ENCODE results near the gene RFX5.

GRCh38 chr1:151343587-151343986 is 3.5 kb downstream of the RFX5 start:
- TF ChIP-seq YY1 (IDR thresholded peaks at IDR 0.05) (no peak), REST (IDR thresholded peaks at IDR 0.05) (no peak), MAX (IDR thresholded peaks at IDR 0.05) (no peak), SP1 (IDR thresholded peaks at IDR 0.05) (no peak), CTCF (IDR thresholded peaks at IDR 0.05; ENCODE audit: low read depth, low read length, missing input control) (no peak), ZBTB33 (IDR thresholded peaks at IDR 0.05) (no peak), GABPA (IDR thresholded peaks at IDR 0.05 in 1 of 2, conservative IDR thresholded peaks at IDR 0.05 in 1 of 2) (no peak), TAF1 (conservative IDR thresholded peaks at IDR 0.05) (no peak), FOXA1 (IDR thresholded peaks at IDR 0.05) (no peak), RAD21 (IDR thresholded peaks at IDR 0.05) (no peak), JUND (IDR thresholded peaks at IDR 0.05) (no peak), ATF3 (IDR thresholded peaks at IDR 0.05) (no peak)

Measured in liver (tissue), 3 donors.